Right ventricle myocardium superior (tissue), 1 donor: ENCODE data around the gene TMEM258. TPM values are rescaled to one million over a fixed set of nuclear protein-coding genes. Genes with fewer than 3 reads are reported as not detected.

Experiments used
- ATAC-seq: fragments of 200-7000 bp; cut with Tn5 transposase; one replicate; pipeline ENCODE4 v1.9.1; 2020; ENCODE audit warnings: mild to moderate bottlenecking; ENCODE audit not compliant: poor library complexity
- DNase-seq: peaks from one replicate; pipeline ENCODE4 v3.0.0-alpha.2; 2020
- intact Hi-C: fragments of 100-400 bp; cut with DNase I; formaldehyde crosslinking; loops from one replicate; pipeline ENCODE4 v1.11.2; 2022
- total RNA-seq: library from RNA; stranded (reverse); fragmentation: NEBNext Ultra II Directional; extraction: Animal tissue kit (Norgen Biotek cat#: 25700); gene quantifications from one replicate; pipeline ENCODE4 v1.2.1, GENCODE V29; 2021
- donor health status: DM: no; HTN: yes; CAD: no; lungs with severe emphysema.

The TMEM258 gene
- total RNA-seq, 1 donor from 2014 or later: 123 TPM

DNA sequence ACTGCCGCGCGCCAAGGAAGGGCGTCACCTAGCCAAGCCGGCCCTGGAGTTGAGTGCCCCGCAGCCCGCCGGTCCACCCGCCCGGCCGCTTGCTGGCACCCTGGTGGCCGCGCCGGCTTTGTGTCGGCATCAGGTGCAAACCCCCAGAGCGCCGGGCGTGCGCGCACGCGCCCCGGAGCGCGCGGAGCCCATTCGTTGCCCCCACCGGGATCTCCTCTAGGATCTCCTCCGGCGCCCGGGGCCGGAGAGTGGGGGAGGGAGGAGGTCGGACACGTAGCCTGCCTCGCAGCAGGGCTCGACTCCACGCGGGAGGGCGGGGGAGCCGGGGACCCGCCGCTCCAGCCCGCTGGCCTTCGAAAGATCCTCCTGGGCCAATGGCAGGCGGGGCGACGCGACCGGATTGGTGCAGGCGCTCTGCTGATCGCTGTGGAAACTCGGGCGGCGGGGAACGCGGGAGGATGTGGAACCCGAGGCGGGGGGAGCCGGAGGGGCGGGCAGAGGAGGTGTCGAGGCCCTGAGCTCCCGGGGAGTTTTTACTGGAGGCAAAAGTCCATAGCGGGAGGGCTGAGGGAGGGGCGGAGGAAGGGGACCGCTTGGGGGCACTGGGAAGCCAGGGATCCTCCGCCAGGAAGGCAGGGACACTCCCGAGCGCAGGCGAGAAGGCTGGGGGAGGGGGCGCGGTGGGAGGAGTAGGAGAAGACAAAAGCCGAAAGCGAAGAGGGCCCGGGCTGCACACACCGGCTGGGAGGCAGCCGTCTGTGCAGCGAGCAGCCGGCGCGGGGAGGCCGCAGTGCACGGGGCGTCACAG, 35.4 kb upstream of the TMEM258 start, which contains the start of gene FADS2:
TSS of gene FADS2 (plus strand) at position 730 of the 808 bp plus-strand sequence. CDS start 91 bp downstream, outside the sequence.
- peak; percentile 86 for ATAC-seq
- intact Hi-C loops: no loop called here
- peak; percentile 95 for DNase-seq

DNA sequence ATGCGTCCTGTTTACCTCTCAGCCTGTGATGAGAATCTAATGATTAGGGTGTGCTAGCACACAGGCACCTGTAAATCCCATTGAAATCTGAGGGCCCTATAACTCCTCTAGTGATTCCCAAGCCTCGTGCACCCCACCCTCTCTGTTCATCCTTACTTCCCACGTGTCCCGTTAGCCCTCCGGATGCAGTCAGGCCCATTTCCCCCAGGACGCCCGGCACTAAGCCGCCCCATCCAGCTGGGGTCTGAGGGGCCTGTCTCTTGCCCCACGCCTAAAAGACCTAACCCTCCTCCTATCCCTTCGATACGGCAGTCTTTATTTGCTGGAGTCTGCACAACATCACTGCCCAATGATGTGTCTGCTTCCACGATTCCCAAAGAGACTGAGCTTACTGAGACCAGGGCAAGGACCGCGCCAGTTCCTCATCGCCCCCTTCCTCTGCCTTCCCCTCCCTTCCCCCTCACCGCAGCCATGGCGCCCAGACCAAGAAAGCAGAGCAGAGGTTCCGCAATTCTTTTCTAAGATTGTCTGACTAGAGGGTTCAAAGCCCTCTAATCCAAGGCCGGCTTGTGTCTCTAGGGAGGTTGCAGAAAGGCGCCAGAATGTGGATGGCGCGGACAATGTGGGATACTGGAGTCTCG, 34.7 kb upstream of the TMEM258 start:
- ATAC-seq (peak; percentile 3), DNase-seq (no peak)
- intact Hi-C loops: no loop called here

DNA sequence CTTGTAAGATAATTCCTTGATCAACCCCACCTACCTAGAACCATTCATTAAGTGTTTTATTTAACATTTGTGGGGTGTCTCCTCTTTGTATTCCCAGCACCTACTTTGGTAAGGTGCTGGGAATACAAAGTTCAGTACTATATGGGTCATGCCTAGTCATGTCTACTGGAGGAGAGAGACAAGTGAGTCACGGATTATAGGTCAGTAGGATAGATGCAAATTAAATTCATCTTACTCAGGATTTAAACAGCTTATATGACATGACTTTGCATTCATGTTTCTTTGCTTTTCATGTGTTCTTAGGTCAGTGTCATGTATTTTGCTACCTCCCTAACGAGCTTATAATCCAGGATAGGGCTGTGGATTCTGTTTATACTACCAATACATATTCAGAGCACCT, 27.8 kb upstream of the TMEM258 start:
- intact Hi-C loops: no loop called here
- ATAC-seq: no peak

DNA sequence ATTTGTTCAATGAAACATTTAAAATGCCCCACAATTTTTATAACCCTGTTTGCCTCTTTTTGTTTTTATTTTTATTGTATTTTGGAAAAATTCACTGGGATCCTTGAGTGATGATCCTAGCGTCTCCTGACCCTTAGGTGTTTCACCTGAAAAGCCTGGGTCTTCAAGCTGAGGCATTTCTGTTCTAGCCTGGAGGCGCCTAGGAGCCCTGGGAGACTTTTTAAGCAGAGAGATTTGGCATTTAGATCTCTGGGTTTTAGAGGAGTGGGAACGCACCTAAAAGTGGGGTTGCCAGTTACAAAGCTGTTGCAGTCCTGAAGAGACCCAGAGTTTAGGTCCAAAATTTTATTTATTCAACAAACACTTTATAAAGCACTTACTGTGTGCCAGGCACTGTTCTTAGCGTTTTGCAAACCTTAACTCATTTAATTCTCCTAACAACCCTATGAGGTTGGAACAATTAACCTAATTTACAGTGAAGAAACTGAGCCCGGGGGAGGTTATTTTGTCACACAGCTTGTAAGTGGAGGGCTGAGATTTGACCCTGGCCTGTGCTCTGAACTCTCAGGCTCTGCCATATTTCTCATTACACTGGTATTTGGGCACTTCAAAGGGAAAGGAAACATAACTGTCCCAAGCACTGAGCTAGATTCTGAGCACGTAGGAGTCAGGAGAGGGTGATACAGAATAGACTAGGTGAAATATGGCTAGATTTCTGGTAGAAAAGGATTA, 25.2 kb upstream of the TMEM258 start:
- no peak for DNase-seq

More for the DNA sequence above, 27.8 kb upstream of the TMEM258 start:
- no peak for DNase-seq

DNA sequence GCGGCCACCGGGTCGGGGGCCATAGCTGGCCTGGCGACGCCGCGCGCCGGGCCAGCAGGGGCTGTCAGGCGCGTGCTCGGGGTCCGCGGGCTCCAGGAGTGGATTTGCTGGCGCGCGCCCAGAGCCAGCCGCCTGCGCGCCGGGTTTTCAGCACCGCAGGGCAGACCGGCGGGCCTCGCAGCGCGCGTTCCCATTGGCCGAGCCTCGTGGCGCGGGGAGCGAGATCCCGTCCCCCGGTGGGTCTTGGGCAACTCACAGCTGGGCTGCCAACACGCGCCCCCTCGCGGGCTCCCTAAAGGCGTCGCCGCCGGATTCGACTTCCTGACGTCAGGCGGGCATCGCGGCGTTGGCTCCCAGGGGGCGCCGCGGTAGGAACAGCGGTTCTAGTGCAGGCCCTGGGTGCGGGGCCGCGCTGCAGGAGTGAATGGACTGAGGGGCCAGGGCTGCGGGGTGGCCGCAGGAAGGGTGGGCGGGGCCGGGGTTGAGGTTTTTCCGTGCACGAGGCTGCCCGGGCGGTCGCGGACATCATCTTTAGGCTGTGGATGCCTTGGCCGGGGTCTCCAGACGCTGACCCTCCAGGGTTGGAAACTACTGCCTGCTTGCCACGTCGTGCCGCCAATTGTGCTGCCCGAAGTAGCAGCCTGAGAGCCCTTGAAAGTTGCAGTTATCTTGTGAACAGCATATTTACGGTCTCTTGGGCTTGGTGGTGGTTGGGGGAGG, 24.5 kb upstream of the TMEM258 start, which contains the start of gene FADS1:
TSS of gene FADS1 (minus strand) at position 268 of the 720 bp plus-strand sequence. CDS start at position 194, 74 bp downstream.
- peak; percentile 69 for ATAC-seq
- intact Hi-C loops: loop anchor here (5.0 kb wide), 1 partner anchor 70 kb away; no protein-coding TSS in a partner anchor
- peak; percentile 94 for DNase-seq

More for the DNA sequence above, 25.2 kb upstream of the TMEM258 start:
- intact Hi-C loops: loop anchor here (5.0 kb wide), 1 partner anchor 70 kb away; no protein-coding TSS in a partner anchor
- no peak for ATAC-seq

DNA sequence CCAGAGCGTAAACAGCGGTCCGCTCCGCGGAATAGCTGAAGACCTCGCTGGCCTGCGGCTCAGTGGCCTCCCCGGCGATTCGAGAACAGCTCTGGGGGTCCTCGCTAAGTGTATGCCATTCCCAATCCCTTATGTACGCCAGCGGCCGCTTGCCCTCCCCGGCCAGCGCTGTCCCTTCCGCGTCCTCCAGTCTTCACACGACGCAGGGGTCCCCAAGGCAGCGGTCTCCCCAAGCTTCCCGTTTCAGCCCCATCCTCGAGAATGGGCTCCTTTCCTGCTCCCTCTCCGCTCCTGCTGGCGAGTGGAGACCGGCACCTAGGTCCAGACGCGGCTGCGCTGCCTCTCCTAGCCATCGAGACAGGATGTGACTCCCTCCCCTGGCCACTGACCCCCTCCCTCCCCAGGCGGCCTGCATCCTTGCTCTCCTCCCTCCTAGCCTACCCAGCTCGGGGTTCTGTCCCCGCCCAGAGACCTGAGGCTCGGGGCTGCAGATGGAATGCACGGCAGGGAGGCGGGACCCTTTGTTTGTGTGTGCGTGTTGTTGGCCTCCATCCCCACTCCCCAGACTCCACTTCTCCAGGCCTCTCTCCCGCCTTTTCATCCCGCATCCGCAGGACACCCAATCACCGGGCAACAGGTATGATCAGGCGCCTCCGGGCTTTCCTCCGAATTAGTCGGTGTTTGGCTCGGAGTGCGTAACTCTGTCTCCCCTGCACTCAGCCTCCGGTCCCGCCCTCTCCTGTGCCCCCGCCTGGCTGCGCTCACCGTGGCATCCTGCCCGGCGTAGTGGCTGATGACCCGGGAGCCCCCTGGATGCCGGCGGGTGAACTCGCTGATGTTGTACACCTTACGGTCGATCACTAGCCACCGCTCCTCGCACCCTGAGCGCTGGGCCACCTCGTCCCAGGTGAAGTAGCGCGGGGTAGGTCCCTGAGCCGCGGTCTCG, 23.7 kb upstream of the TMEM258 start:
- ATAC-seq (peak; percentile 43), DNase-seq (peak; percentile 77)
- intact Hi-C loops: loop anchor here (5.0 kb wide), 1 partner anchor 71 kb away; no protein-coding TSS in a partner anchor

DNA sequence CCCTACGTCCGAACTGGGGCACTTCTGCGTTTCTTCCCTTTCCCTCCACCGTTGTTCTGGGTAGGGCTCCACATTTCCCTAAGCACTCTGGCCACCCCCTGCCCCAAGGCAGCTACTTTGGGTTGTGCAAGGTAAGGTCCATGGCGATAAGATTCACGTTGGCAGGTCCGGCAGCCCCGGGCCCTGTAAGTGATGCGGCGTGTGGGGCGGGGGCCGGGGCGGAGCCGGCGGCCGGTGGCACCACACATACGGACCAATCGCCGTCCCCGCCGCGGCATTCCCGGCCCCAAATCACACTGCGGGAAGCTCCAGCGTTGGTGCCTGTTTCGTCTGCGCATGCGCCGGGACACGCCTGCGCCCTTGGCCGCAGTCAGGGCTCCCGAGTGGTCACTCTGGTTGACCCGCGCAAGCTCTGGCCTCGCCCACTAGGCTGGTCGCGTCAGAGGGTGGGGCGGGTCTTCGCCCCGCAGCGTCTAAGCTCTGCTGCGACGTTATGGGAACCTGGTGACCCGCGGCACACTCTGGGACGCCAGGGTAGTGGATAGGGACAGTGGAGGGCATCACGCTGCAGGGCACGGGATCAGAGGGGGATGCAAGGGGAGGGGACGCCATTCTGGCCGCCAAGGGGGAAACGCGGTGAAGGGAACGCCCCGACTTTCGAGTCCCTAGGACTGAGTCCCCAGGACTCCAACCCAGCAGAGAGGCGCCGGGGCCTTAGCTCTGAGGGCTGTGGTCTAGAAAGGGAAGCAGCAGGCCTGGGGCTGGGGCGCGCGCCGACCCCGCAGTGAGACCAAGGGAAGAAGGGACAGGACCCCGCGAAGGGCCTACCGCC, 22.8 kb upstream of the TMEM258 start:
- DNase-seq (peak; percentile 98), ATAC-seq (peak; percentile 96)
- intact Hi-C loops: loop anchor here (5.0 kb wide), 2 partner anchors 72 to 142 kb away; no protein-coding TSS in a partner anchor

DNA sequence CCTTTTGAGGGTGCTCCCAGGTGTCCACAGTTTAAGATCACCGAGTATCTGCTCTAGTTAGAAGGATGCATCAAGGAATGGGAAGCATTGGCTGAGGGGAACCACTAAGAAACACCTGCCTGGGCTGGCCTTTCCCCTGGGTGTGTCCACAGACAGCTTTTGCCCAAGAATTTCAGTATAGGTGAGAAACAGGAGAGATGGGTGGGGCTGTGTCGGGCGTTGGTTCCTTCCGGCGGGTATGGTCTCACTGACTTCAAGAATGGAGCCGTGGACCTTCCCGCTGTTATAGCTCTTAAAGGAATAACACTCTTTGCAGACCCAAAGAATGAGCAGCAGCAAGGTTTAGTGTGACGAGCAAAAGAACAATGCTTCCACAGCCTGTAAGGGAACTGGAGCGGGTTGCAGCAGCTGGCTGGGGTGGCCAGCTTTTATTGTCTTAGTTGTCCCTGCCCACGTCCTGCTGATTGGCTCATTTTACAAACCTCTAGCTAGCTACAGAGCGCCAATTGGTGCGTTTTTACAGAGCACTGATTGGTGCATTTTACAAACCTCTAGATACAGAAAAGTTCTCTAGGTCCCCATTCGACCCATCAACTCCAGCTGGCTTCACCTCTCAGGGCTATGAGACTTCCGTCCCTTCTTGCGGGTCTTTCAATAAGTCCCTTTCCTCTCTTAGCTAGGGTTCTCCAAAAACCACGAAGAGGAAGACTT, 22.0 kb upstream of the TMEM258 start:
- no peak for DNase-seq
- intact Hi-C loops: loop anchor here (5.0 kb wide), 1 partner anchor 143 kb away; no protein-coding TSS in a partner anchor
- no peak for ATAC-seq

DNA sequence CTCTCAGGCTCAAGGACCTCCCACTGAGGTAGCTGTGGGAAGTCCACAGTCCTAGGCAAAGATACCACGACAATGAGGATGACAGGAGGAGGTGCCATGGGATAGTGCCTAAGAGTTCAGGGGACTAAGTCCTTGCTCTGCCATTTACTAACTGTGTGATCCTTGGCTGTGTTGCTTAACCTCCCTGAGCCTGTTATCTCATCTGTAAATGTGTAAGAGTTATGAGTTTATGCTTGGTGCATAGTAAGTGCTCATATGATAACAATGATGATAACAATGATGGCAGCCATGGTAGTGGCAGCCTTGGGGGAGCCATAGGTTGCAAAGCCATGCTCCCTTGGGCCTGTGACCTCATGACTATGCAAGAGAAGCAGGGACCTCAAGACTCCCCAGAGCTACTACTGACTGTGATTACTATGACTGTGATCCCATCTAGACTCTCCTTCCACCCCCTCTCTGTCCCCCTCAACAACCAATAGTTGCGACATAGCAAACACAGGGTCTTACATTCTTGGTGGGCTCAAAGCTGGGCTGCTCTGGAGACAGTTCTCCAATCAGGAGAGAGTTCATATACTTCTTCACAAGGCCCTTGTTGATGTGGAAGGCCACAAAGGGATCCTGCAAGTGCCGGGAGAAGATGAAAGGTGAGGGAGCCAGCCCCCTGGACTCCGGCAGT, 20.5 kb upstream of the TMEM258 start:
- DNase-seq (no peak), ATAC-seq (no peak)
- intact Hi-C loops: loop anchor here (5.0 kb wide), 1 partner anchor 144 kb away; no protein-coding TSS in a partner anchor

DNA sequence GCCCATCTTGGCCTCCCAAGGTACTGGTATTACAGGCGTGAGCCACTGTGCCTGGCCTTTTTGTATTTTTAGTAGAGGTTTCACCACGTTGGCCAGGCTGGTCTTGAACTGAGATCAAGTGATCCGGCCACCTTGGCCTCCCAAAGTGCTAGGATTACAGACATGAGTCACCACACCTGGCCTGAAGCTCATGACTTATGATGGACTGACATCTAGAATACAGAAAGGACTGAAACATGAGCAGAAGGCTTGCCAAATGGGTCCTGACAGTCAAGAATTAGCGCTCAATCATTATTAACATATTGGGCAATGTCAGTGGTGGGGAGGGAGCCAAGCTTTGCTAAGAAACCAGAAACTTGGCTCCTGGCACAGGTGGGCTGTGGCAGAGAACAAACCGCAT, 19.4 kb upstream of the TMEM258 start:
- DNase-seq (no peak), ATAC-seq (no peak)
- intact Hi-C loops: loop anchor here (5.0 kb wide), 1 partner anchor 145 kb away; no protein-coding TSS in a partner anchor

DNA sequence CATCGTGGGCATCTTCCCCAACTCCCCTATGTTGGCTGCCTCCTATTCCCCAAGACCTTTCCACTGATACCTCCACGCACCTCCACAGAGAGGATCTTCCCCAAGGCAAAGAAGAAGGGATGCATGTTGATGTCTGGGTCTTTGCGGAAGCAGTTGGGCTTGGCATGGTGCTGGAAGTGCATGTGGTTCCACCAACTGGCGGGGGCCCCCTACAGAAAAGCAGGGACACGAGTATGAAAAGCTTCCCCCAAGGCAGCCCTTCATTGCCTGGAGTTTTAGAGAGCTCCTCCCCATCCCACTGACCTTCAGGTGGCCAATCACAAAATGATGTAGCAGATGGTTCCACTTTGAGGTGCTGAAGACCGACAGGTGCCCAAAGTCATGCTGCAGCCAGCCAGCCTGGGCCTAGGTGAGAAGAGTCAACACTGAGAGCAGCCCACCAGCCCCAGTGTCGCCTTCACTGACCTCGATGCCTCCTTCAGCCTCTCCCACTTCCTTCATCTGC, 18.3 kb upstream of the TMEM258 start:
- ATAC-seq: no peak
- intact Hi-C loops: loop anchor here (5.0 kb wide), 1 partner anchor 147 kb away; no protein-coding TSS in a partner anchor
- DNase-seq: no peak

DNA sequence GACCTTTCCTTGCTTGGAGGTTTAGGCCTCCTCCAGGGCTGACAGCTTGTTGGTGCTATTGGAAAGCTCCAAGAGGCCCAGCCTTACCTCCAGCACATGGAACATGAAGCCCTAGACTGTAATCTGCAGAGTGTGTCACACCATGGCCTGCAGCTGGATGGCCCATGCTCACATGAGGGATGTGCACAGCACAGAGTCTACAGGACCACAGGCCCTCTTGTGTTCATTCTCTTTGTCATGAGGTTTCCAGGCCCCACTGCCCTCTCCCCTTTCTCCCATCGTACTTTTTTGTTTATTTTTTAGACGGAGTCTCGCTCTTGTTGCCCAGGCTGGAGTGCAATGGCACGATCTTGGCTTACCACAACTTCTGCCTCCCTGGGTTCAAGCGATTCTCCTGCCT, 14.4 kb upstream of the TMEM258 start:
- DNase-seq (no peak), ATAC-seq (no peak)
- intact Hi-C loops: no loop called here

DNA sequence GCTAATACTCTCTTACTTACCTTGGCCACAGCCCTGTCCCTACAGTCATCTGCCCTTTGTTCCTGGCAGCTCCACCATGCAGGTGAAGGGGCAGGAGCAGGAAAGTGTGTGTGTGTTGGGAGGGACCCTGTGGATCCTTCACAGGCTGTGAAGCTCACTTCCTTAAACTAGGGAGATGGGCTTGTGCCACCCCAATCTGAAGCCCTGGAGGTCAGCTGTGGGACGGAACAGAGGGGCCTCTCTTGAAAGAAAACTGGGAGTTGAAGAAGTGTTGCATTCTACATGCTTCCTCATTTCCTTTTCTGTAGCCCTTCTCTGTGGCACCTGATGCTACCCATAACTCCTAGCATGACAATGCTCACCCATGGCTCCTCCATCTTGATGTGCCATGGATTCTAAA, 12.7 kb upstream of the TMEM258 start:
- no peak for ATAC-seq
- intact Hi-C loops: no loop called here
- no peak for DNase-seq

DNA sequence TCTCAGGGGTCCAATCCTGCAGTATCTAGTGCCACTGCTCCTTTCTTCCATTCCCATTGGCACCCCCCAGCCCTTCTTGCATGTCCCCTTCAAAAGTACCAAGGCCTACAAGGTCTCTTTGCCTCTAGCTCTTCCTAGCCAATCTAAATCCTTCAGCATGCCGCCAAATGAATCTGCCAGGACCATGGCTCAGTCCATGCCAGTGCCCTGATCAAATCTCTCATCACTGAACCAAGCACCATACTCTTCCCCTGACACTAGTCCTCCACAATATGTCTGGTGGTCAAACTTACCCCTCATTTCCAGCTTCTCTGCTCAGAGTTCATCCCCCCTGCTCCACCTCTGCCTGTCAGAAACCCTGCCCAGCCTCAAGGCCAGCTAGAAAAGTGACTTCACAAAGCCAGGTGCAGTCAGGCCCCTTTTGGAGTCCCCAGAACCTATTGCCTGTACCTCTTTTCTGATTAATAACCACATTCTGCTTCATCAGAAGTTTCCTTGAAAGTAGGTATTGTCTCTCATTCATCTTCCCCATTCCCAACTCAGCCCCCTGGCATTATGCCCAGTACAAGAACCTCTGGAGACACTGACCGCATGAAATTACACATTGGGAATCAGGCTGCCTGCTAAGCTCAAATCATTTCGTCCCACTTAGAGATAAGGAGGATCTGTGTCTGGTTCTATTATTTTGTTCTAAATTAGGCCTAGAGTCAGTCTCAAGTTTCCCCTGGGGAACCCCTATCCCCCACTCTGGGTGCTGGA, 11.7 kb upstream of the TMEM258 start:
- DNase-seq: no peak
- no peak for ATAC-seq
- intact Hi-C loops: no loop called here
